ENCODE results near the gene ZNF561.

ZNF561 gene

GRCh38 chr19:9580728-9581127, 40.3 kb downstream of the ZNF561 start:
- DNase-seq (ENCODE audit: low read depth in 2 of 2), result no peak

GRCh38 chr19:9570255-9570654, 50.8 kb downstream of the ZNF561 start:
- no peak for DNase-seq (ENCODE audit: low read depth in 2 of 2)

- DNase-seq (ENCODE audit: low read depth in 2 of 2), result no peak
Measured at GRCh38 chr19:9566729-9567128, 54.3 kb downstream of the ZNF561 start.

DNA sequence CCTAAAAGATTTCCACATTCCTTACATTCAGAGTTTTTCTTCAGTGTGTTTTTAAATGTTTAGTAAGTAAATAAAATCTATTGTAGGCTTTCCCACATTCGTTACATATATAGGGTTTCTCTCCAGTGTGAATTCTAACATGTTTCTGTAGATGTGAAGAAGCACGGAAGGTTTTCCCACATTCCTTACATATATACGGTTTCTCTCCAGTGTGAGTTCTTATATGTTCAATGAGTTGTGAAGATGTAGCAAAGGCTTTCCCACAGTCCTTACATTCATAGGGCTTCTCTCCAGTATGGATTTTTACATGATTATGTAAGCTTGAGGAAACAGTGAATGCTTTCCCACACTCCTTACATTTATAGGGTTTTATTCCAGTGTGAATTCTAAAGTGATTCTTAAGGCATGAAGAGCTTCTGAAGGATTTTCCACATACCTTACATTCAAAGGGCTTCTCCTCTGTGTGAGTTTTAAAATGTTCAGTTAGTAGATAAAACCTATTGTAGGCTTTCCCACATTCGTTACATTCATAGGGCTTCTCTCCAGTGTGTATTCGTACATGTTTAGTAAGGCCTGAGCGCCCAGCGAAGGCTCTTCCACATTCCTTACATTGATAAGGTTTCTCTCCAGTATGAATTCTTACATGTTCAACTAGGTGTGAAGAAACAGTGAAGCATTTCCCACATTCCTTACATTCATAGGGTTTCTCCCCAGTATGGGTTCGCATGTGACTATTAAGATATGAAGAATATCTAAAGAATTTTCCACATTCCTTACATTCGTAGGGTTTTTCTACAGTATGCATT, 54.9 kb downstream of the ZNF561 start:
- DNase-seq (ENCODE audit: low read depth in 2 of 2), result no peak

Measured in fibroblast of skin of left quadriceps (primary cell).